GM12865 (cell line): ENCODE data around the gene SLC8A2.
"Not testable (repeated sequence)": the region's sequence is repeated elsewhere in the genome, so short reads cannot be mapped to it uniquely, and the experiment has no call there.

Experiments used
- DNase-seq: peaks from one replicate; pipeline ENCODE4 v3.0.0; 2010; ENCODE audit warnings: low read depth
- H3K4me3 ChIP-seq: 2 replicates; pipeline ENCODE4 v1.5.1; 2011; ENCODE audit warnings: mild to moderate bottlenecking, low read depth, low read length, control low read depth
- TF ChIP-seq, protein P1 (sequence below): IDR thresholded peaks from 2 replicates; pipeline ENCODE4 v1.5.1; 2011; ENCODE audit warnings: low read length, control low read depth, low read depth, inconsistent platforms; ENCODE audit not compliant: insufficient read depth; ENCODE audit errors: missing control alignments

Gene SLC8A2

DNA sequence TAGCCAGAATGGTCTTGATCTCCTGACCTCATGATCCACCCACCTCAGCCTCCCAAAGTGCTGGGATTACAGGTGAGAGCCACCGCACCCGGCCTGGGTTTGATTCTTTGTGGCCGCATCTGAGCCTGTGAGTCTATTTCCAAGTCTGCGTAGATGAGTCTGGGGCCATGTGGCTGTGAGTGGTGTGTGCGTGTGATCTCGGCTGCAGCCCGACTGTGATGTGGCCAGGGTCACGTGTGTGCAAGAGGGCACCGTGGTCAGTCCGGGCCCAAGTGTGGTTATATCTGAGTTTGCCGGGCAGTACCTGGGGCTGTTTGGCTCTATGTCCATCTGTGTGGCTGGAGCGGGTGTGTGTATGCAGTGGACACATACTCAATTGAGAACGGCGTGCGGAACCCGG lies 57.8 kb downstream of the SLC8A2 start:
- H3K4me3 ChIP-seq: no peak overlapping the region
- no peak for DNase-seq
- TF ChIP-seq, protein P1, sequence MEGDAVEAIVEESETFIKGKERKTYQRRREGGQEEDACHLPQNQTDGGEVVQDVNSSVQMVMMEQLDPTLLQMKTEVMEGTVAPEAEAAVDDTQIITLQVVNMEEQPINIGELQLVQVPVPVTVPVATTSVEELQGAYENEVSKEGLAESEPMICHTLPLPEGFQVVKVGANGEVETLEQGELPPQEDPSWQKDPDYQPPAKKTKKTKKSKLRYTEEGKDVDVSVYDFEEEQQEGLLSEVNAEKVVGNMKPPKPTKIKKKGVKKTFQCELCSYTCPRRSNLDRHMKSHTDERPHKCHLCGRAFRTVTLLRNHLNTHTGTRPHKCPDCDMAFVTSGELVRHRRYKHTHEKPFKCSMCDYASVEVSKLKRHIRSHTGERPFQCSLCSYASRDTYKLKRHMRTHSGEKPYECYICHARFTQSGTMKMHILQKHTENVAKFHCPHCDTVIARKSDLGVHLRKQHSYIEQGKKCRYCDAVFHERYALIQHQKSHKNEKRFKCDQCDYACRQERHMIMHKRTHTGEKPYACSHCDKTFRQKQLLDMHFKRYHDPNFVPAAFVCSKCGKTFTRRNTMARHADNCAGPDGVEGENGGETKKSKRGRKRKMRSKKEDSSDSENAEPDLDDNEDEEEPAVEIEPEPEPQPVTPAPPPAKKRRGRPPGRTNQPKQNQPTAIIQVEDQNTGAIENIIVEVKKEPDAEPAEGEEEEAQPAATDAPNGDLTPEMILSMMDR: no peak

DNA sequence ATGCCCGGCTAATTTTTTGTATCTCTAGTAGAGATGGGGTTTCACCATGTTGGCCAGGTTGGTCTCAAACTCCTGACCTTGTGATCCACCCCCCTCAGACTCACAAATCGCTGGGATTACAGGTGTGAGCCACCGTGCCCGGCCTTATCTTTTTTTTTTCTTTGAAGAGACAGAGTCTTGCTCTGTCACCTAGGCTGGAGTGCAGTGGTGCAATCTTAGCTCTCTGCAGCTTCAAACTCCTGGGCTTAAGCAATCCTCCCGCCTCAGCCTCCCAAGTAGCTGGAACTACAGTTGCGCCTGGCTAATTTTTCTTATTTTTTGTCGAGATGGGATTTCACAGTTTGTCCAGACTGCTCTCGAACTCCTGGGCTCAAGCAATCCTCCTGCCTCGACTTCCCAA lies 60.0 kb downstream of the SLC8A2 start:
- H3K4me3 ChIP-seq, DNase-seq: not testable (repeated sequence)

DNA sequence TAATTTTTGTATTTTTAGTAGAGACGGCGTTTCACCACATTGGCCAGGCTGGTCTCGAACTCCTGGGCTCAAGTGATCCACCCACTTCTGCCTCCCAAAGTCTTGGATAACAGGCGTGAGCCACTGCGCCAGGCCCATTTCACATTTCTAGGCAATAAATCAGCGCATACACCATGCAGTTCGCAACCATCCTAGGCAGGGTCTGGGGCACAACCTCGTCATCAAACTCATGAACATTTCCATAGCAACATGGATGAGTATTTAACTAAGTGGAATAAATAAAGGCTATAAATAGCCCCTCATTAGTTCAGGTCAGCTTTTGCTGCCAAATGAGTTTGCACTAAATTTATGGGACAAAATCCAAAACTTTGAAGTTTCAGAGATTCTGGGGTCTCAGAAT lies 60.6 kb downstream of the SLC8A2 start:
- no peak for DNase-seq
- no peak overlapping the region for H3K4me3 ChIP-seq
- TF ChIP-seq, protein P1: no peak

DNA sequence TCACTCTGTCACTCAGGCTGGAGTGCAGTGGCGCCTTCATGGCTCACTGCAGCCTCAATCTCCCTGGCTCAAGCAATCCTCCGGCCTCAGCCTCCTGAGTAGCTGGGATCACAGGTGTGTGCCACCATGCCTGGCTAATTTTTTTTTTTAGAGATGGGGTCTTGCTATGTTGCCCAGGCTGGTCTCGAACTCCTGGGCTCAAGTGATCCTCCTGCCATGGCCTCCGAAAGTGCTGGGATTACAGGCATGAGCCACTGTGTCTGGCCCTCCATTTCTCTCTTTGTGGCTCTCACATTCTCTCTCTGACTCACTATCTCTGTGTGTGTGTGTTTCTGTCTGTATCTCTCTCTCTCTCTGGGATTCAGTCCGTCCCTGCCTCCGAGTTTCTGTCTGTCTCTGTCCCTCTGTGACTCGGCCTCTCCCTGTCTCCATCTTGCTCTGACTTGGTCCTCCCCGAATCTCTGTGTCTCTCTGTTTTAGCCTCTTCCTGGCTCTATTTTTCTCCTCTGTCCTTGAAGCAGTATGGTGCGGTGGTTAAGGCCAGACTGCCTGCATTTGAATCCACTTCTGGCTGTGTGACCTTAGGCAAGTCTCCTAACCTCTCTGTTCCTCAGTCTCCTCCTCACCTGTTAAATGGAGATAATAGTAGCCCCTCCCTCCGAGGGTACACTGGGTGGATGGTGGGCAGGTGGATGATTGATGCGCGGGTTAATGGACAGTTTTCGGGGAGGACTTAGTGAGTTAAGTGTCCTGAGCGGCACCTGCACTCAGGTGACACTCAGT lies 63.3 kb downstream of the SLC8A2 start:
- DNase-seq: no peak
- TF ChIP-seq, protein P1: no peak
- H3K4me3 ChIP-seq: no peak overlapping the region

DNA sequence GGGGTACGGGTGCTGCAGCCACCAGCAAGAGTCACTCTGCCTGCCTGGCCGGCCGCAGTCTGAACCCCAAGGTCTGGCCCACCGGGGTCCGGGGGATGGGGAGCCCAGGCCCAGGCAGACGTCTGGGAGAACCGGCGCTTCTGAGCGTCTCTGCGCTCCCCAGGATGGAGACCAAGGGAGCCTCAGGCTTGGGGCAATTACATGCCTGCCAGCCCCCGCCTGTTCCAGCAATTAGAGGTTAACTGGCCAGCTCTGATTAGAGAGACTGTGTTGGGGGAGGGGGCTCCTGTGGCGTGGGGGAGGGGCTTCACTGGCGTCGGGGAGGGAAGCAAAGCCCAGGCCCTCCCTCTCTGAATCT lies 64.3 kb downstream of the SLC8A2 start:
- no peak overlapping the region for H3K4me3 ChIP-seq
- TF ChIP-seq, protein P1: no peak
- DNase-seq: no peak

DNA sequence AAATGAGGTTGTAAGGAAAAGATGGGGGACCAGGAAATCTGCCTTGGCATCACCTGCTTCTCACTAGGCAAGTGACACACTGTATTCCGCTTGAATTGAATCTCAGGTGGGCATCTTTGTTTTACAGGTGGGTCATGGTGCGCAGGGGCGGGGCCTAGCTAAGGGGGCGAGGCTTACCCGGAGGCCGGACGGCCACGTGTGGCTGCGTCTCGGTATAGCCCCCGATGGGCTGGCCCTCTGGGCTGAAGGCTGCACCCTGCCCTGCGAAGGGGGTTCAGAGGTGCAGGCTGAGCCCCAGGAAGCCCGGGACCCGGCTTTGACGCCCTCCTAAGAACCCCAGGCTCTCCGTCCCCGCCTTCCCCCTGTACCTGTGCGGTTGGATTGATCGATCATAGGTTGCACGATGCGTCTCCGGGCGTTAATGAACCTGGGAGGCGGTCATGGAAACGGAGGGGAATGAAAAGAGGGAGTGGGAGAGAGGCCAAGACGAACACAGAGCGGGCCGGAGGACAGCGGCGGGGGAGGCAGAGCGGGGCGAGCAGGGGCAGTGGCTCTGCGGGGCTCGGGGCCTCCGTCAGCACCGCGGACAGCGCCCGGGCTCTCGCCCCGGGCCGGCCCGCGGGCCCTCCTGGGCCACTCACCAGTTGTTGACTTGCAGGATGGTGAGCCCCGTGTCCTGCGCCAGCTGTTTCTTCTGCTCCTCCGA lies 64.8 kb downstream of the SLC8A2 start:
- DNase-seq: no peak
- no peak overlapping the region for H3K4me3 ChIP-seq
- TF ChIP-seq, protein P1: no peak

DNA sequence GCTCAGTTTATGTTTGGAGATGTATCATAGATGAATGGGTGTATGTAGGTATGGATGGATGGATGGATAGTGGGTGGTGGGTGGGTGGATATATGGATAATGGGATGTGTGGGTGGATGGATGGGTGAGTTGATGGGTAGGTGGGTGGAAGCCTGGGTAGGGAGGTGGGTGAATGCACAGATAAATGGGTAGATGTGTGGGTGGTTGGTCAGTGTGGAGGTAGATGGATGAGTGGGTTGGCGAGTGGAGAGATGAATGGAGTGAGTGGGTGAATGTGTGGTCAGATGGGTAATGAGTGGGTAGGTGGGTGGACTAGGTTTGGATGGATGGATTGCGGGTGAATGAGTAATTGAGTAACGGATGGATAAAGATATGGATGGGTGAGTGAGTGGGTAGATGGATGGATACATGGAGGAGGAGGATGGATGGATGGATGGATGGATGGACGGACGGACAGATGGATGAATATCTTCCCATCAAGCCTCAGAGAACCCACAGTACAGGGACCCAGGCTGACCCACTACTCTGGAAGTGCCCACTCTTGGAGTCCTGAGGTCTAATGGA lies 65.8 kb downstream of the SLC8A2 start:
- TF ChIP-seq, protein P1: no peak
- DNase-seq: no peak
- no peak overlapping the region for H3K4me3 ChIP-seq
